ENCODE data around the gene AIRE.

DNA sequence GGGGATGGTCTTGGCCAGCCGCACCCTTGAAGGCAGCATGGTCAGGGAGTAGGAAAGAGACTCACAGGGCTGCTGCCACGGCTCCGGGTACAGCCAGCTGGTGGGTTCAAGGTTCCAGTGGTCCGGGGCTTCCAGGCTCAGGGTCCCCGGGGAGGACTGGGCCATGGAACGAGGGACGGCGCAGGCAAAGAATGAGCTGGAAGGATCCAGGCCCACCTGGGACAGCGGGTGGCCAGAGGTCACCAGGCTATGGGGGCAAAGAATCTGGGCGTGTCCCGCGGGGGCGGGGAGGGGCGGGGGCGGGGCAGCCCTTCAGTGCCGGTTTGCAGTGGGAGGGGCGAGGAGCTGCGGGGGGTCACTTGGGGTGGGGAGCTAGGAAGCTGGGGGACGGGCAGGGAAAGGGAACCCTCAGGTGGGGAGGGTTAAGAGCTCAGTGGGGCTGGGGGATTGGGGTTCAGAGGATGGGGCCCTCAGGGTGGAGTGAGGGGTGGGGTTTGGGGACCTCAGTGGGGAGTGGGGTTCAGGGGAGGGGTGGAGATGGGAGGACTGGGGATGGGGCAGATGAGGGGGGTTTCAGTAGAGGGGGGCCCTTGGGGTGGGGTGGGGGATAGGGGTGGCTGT lies 23.9 kb upstream of the AIRE start, which contains the start of gene DNMT3L:
- TF ChIP-seq, protein P1, sequence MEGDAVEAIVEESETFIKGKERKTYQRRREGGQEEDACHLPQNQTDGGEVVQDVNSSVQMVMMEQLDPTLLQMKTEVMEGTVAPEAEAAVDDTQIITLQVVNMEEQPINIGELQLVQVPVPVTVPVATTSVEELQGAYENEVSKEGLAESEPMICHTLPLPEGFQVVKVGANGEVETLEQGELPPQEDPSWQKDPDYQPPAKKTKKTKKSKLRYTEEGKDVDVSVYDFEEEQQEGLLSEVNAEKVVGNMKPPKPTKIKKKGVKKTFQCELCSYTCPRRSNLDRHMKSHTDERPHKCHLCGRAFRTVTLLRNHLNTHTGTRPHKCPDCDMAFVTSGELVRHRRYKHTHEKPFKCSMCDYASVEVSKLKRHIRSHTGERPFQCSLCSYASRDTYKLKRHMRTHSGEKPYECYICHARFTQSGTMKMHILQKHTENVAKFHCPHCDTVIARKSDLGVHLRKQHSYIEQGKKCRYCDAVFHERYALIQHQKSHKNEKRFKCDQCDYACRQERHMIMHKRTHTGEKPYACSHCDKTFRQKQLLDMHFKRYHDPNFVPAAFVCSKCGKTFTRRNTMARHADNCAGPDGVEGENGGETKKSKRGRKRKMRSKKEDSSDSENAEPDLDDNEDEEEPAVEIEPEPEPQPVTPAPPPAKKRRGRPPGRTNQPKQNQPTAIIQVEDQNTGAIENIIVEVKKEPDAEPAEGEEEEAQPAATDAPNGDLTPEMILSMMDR (conservative IDR thresholded peaks at IDR 0.05; ENCODE audit: low read depth, low read length) = no peak
- TF ChIP-seq EZH2 (IDR thresholded peaks at IDR 0.05; ENCODE audit: borderline replicate concordance, low read depth, low read length, poor library complexity, severe bottlenecking) = no peak

Measured in A673 (cell line).